ENCODE results near the gene CYFIP1. TPM values are rescaled to one million over a fixed set of nuclear protein-coding genes. Genes with fewer than 3 reads are reported as not detected.

Gene CYFIP1
- total RNA-seq, 2 experiments from 2014 or later, result 8.8 to 9.3 TPM

DNA sequence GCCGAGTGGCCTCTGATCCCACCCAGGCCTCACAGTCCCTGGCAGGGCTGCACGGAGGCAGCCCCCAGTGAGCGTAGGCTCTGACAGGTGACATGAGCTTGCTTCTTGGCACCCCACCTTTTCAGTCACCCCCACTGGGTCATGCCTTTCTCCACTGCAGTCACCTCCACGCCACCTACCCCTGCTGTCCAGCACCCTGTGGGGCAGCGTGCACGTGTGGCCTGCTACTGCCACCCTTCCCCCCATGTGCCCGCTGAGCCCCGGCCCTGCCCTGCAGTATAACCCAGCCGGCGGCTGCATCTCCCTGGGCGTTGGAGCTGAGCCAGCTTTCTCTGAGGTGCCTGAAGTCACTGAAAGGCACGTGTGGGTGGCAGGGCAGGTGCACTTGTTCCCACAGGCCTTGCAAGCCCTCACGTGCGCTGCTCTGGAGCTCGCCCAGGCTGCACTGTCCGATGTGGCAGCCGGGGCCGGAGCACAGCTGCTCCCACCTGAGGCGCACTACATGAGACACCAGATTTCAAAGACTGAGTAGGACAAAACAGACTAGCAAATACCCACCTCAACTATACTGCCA, 76.1 kb downstream of the CYFIP1 start:
- ATAC-seq, result no peak
- no peak overlapping the region for H3K4me3 Mint-ChIP-seq
- CTCF ChIA-PET, result no interaction called here

DNA sequence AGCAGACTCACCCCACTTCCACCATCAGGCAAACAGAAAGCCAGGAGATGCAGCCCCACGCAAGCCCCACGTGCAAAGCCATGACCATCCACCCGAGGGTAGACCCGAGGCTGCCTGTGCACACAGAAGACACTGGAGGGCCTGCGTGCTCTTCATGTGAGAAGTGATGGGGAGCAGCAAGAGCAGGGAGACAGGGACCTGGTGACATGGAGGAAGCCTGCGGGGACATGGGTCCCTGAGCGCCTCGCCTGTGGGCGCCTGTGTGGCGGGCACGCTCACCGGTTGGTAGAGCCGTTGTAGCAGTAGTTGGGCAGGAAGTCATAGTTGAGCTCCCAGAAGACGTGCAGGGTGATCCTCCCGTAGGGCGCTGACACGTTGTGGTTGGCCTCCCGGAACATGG, 76.7 kb downstream of the CYFIP1 start:
- Mint-ChIP-seq H3K36me3 (ENCODE audit: low read depth) (no peaks in the 10 kb centered on the region), H3K4me1 (ENCODE audit: low read depth) (no peaks in the 10 kb centered on the region), H3K4me3 (no peak overlapping the region), H3K27me3 (ENCODE audit: low read depth) (no peaks in the 10 kb centered on the region), H3K27ac (no peak overlapping the region), H3K9me3 (ENCODE audit: insufficient read depth) (no peaks in the 10 kb centered on the region)
- no peak for DNase-seq
- POLR2A ChIA-PET, result no interaction called here
- CTCF ChIA-PET, result no interaction called here
- ATAC-seq, result no peak

More for the DNA sequence above, 76.1 kb downstream of the CYFIP1 start:
- no peak overlapping the region for H3K27ac Mint-ChIP-seq
- POLR2A ChIA-PET, result no interaction called here
- H3K36me3 Mint-ChIP-seq (ENCODE audit: low read depth), result no peaks in the 10 kb centered on the region
- H3K27me3 Mint-ChIP-seq (ENCODE audit: low read depth), result no peaks in the 10 kb centered on the region
- H3K4me1 Mint-ChIP-seq (ENCODE audit: low read depth), result no peaks in the 10 kb centered on the region
- no peak for DNase-seq
- H3K9me3 Mint-ChIP-seq (ENCODE audit: insufficient read depth), result no peaks in the 10 kb centered on the region

DNA sequence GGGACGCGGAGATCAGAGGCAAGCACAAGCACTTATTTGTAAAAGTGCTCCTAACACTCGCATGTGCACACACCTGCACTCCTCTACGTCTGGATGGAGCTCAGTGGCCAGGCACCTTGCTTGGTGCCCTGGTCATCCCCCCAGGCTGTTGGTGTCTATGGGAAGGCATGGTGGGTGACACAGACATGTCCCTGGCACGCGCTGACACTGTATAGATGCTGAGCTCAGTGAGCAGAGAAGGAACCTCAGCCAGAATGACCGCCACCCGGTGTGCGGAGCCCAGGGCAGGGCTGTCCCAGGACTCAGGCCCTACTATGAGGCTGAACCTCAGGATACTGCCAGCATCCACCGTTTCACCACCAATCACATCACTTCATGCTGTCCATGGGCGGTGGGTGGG, 77.2 kb downstream of the CYFIP1 start:
- ChIA-PET POLR2A (no interaction called here), CTCF (no interaction called here)
- ATAC-seq, result no peak
- Mint-ChIP-seq H3K27ac (no peak overlapping the region), H3K9me3 (ENCODE audit: insufficient read depth) (no peaks in the 10 kb centered on the region), H3K4me1 (ENCODE audit: low read depth) (no peaks in the 10 kb centered on the region), H3K36me3 (ENCODE audit: low read depth) (no peaks in the 10 kb centered on the region), H3K27me3 (ENCODE audit: low read depth) (no peaks in the 10 kb centered on the region), H3K4me3 (no peak overlapping the region)
- DNase-seq, result no peak

DNA sequence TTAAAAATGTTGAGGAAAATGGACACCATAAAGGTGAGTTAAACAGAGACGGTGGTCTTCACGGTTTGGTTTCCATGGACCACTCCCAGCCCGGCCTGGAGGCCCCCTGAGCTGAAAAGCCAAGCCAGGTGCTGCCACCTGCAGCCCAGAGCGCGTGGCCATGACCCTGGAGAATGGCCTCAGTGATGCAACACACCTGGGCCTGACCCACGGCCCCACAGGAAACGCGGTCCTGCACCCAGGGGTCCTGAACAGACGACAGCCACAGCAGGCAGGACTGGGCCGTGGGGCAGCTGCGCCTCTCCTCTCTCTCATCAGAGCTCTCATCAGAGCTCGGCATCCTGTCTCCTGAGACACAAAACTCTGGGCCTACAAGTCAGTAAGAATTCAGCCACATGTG, 77.6 kb downstream of the CYFIP1 start:
- ATAC-seq, result no peak
- no peak for DNase-seq
- no peaks in the 10 kb centered on the region for H3K4me1 Mint-ChIP-seq (ENCODE audit: low read depth)
- ChIA-PET CTCF (no interaction called here), POLR2A (no interaction called here)
- no peaks in the 10 kb centered on the region for H3K9me3 Mint-ChIP-seq (ENCODE audit: insufficient read depth)
- H3K27me3 Mint-ChIP-seq (ENCODE audit: low read depth), result no peaks in the 10 kb centered on the region
- H3K4me3 Mint-ChIP-seq, result no peak overlapping the region
- H3K27ac Mint-ChIP-seq, result no peak overlapping the region
- no peaks in the 10 kb centered on the region for H3K36me3 Mint-ChIP-seq (ENCODE audit: low read depth)

DNA sequence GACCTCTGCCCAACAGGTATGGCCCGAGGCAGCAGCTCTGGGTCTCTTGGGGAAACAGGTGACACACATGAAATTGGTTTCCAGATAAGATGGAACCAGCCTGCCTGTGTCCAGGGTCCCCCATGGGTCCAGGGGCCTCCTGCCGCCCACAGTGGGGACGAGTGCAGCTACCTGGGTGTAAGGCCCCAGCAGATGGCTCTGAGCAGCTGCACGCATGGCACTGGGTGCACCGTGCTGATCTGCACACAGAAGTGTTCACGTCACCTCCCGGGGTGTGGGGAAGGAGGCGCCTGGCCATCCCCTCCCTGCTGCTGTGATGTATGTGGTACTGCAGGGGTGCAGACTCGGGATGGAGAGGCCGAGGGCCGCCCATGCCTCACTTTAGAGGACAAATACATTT, 78.1 kb downstream of the CYFIP1 start:
- no peaks in the 10 kb centered on the region for H3K36me3 Mint-ChIP-seq (ENCODE audit: low read depth)
- ChIA-PET POLR2A (no interaction called here), CTCF (no interaction called here)
- no peaks in the 10 kb centered on the region for H3K4me1 Mint-ChIP-seq (ENCODE audit: low read depth)
- H3K9me3 Mint-ChIP-seq (ENCODE audit: insufficient read depth), result no peaks in the 10 kb centered on the region
- no peak overlapping the region for H3K4me3 Mint-ChIP-seq
- DNase-seq (no peak), ATAC-seq (no peak)
- H3K27ac Mint-ChIP-seq, result no peak overlapping the region
- no peaks in the 10 kb centered on the region for H3K27me3 Mint-ChIP-seq (ENCODE audit: low read depth)

DNA sequence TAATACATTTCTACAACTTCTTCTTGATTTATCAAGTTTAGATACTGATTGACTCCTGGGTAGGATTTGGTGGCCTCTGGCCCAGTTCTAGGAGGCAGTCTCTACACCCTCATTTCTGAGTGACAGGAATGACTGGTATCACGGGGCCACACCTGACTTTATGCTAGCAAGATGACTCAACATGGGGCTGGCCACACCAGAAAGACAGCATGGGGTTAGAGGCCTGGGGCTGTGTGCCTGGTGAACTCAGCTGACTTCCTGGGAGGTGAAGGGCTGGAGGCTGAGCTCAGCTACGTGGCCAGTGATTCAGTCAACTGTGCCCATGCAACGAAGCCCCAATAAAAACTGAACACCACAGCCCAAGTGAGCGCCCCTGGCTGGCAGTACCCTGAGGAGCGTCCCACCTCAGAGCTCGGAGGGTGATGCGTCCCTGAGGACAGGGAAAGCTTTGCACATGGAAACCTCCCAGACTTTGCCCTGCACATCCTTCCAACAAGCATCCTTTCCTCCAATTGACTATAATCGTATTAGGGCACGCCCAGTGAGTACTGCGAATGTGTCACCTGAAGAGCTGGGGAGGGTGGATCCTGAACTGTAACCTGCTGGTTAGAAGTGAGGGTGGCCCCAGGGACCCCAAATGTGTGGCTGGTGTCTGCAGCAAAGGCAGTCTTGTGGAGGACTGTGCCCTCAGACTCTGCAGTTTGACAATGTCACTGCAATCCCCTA, 84.5 kb downstream of the CYFIP1 start:
- POLR2A ChIA-PET, result no interaction called here
- H3K27ac Mint-ChIP-seq, result no peak overlapping the region
- DNase-seq (peak; percentile 22), ATAC-seq (no peak)
- H3K9me3 Mint-ChIP-seq (ENCODE audit: insufficient read depth), result no peaks in the 10 kb centered on the region
- H3K27me3 Mint-ChIP-seq (ENCODE audit: low read depth), result no peaks in the 10 kb centered on the region
- H3K36me3 Mint-ChIP-seq (ENCODE audit: low read depth), result no peaks in the 10 kb centered on the region
- CTCF ChIA-PET, result no interaction called here
- peaks cover 5% of the 10 kb centered on the region for H3K4me1 Mint-ChIP-seq (ENCODE audit: low read depth)
- H3K4me3 Mint-ChIP-seq, result no peak overlapping the region

DNA sequence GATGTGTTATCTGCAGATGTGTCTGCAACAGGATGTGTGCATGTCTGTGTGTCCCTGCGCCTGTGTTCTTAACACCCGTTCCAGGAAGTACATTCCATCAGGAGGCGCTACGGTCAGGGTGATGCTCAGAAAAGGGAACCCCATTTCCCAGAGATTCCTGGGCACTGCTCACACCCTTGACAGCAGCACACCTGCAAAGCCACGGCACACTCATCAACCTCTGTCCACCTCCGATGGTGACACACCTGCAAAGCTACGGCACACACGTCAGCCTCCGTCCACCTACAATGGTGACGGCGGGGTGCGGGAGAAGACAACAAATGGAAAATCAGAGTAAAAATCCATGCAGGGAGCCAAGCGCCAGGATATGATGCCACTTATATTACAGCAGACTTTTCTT, 86.3 kb downstream of the CYFIP1 start:
- H3K27ac Mint-ChIP-seq, result no peak overlapping the region
- no peak for ATAC-seq
- POLR2A ChIA-PET, result no interaction called here
- H3K9me3 Mint-ChIP-seq (ENCODE audit: insufficient read depth), result no peaks in the 10 kb centered on the region
- H3K4me1 Mint-ChIP-seq (ENCODE audit: low read depth), result peaks cover 5% of the 10 kb centered on the region
- DNase-seq, result no peak
- H3K27me3 Mint-ChIP-seq (ENCODE audit: low read depth), result no peaks in the 10 kb centered on the region
- no peak overlapping the region for H3K4me3 Mint-ChIP-seq
- H3K36me3 Mint-ChIP-seq (ENCODE audit: low read depth), result no peaks in the 10 kb centered on the region
- CTCF ChIA-PET, result no interaction called here

DNA sequence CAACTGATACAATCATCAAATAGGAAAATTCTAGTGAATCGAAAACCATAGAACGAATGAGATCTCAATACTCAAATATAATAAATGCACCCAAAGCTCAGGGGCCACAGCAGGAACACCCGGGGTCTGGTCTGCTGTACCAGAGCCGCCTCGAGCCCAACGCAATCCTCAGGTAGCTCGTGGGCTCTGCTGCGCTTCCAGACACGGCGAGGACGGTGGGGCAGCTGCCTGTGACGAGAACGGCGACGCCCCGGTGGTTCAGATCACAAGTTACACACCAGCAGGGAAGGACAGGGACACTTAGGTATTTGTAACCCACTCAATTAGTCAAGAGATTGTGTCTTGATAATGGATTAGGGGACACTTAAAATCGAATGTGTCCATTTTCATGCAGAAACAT, 87.1 kb downstream of the CYFIP1 start:
- DNase-seq (no peak), ATAC-seq (no peak)
- Mint-ChIP-seq H3K4me3 (no peak overlapping the region), H3K9me3 (ENCODE audit: insufficient read depth) (no peaks in the 10 kb centered on the region), H3K27ac (no peak overlapping the region), H3K4me1 (ENCODE audit: low read depth) (peaks cover 5% of the 10 kb centered on the region), H3K27me3 (ENCODE audit: low read depth) (no peaks in the 10 kb centered on the region), H3K36me3 (ENCODE audit: low read depth) (no peaks in the 10 kb centered on the region)
- POLR2A ChIA-PET, result interaction anchor here (0.6 to 0.7 kb wide), 2 partner anchors 35 to 45 kb away, joined by 3 read pairs; no protein-coding TSS in a partner anchor
- CTCF ChIA-PET, result no interaction called here

DNA sequence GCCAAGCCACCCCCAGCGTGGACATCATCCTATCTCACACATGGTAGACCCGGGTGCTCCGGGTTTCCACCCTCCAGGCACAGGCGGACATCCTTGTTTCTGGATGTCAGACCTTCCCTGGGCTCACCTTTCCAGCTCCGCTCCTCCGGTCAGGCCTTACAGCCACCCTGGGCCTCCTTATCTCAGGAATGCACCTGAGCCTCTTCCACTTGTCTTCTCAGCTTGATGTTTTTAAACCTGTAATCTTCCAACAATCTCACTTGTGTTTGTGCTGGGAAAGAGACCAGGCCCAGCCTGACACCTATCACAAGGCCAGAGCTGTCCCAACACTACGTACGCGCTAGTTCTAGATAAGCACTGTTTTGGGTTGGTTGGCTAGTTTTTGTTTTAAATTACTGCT, 87.8 kb downstream of the CYFIP1 start:
- DNase-seq (no peak), ATAC-seq (no peak)
- ChIA-PET CTCF (no interaction called here), POLR2A (interaction anchor here (0.7 kb wide), 1 partner anchor 44 kb away, joined by 3 read pairs; no protein-coding TSS in a partner anchor)
- H3K4me1 Mint-ChIP-seq (ENCODE audit: low read depth), result peaks cover 5% of the 10 kb centered on the region
- no peaks in the 10 kb centered on the region for H3K9me3 Mint-ChIP-seq (ENCODE audit: insufficient read depth)
- H3K27me3 Mint-ChIP-seq (ENCODE audit: low read depth), result no peaks in the 10 kb centered on the region
- H3K27ac Mint-ChIP-seq, result no peak overlapping the region
- H3K4me3 Mint-ChIP-seq, result no peak overlapping the region
- H3K36me3 Mint-ChIP-seq (ENCODE audit: low read depth), result no peaks in the 10 kb centered on the region

DNA sequence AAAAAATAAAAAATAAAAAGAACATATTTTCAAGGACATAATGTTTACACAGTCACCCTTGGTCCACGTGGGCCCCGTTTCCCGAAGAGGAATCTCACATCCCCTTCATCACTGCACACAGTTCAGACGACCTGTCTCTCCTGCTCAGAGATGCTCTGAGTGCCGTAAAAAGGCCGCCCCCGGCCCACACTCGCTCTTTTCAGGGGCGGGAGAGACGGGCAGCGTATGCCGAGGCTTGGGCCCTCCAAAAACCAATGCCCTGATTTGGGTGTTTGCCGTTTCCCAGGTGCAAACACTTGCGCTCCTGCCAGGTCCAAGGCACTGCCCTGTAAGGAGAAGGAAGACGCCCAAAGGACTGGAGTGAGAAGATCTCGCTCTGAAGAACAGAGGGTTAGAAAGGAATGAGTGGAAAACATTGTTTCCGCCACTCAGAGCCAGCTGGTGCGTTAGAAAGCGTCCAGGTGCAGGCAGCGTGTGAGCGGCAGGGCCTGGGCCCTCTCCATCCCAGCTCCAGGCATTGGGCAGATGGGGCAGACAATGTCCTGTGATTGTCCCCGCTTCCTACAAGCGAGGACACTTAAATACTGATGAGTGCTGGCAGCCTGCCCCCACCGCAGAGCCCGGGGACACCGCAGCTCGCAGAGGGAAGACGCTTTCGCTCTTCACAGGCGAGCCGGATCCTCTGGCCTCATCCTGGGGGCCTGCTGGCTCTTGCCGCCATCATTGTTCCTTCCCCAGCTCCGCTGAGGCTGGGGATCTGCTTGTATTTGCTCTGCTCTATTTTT, 88.5 kb downstream of the CYFIP1 start:
- no peak for ATAC-seq
- POLR2A ChIA-PET, result no interaction called here

DNA sequence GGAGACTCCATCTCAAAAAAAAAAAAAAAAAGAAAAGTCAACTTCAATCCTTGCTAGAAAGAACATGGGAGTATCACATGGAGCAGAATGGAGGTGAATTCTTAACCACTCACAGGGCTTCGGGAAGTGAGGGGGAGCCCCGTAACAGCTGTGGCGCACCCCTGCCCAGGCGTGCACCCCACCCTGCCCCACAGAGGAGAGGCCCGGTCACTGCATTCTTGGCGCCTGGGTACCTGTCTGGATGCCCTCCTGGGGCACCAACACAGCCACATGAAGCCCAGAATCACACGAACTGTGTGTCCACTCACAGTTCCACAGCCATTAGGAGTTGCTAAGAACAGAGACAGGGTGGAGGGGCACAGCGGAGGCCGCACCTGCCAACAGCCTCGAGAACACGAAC, 89.9 kb downstream of the CYFIP1 start:
- H3K27me3 Mint-ChIP-seq (ENCODE audit: low read depth), result no peaks in the 10 kb centered on the region
- ATAC-seq (no peak), DNase-seq (no peak)
- CTCF ChIA-PET, result no interaction called here
- peaks cover 1% of the 10 kb centered on the region for H3K4me1 Mint-ChIP-seq (ENCODE audit: low read depth)
- POLR2A ChIA-PET, result no interaction called here
- no peak overlapping the region for H3K4me3 Mint-ChIP-seq
- H3K36me3 Mint-ChIP-seq (ENCODE audit: low read depth), result no peaks in the 10 kb centered on the region
- no peak overlapping the region for H3K27ac Mint-ChIP-seq
- no peaks in the 10 kb centered on the region for H3K9me3 Mint-ChIP-seq (ENCODE audit: insufficient read depth)

More for the DNA sequence above, 88.5 kb downstream of the CYFIP1 start:
- Mint-ChIP-seq H3K9me3 (ENCODE audit: insufficient read depth) (no peaks in the 10 kb centered on the region), H3K4me1 (ENCODE audit: low read depth) (peaks cover 5% of the 10 kb centered on the region), H3K36me3 (ENCODE audit: low read depth) (no peaks in the 10 kb centered on the region), H3K27me3 (ENCODE audit: low read depth) (no peaks in the 10 kb centered on the region), H3K27ac (no peak overlapping the region), H3K4me3 (no peak overlapping the region)
- DNase-seq, result no peak
- CTCF ChIA-PET, result no interaction called here

DNA sequence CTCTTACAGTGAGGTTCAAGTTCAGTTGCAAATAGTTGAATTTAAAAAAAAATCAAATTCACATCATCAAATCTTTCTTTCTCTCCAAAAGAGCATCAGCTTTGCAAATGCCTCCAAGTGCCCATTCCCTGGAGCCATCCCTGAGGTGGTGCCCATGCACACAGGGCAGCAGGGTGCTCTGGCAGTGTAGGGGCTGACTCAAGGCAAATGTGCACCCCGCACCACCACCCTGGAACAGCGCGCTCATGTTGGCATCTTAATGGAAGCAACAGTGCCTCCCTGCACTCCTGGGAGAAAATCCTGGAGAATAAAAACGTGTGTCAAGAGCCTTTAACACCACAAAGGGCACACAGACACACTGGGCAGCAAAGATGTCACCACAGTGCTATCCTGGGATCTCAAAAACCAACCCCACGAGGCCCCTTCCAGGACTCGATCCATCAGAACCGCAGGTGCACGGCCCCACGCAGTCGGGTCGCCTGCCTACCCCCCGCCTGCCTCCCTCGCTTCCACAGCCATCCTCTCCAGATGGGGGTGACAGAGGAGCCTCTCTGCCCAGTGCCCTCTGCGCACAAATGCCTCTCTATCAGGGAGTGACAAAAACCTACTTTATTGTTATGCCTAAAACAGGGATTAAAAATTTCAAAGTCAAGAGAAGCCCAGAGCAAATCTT, 90.9 kb downstream of the CYFIP1 start:
- POLR2A ChIA-PET, result no interaction called here
- Mint-ChIP-seq H3K36me3 (ENCODE audit: low read depth) (no peaks in the 10 kb centered on the region), H3K27me3 (ENCODE audit: low read depth) (no peaks in the 10 kb centered on the region), H3K4me3 (no peak overlapping the region), H3K27ac (no peak overlapping the region), H3K9me3 (ENCODE audit: insufficient read depth) (no peaks in the 10 kb centered on the region), H3K4me1 (ENCODE audit: low read depth) (no peaks in the 10 kb centered on the region)
- CTCF ChIA-PET, result no interaction called here
- ATAC-seq (no peak), DNase-seq (no peak)
